GM18511 (cell line): ENCODE measurements around the gene KRTAP5-3.
"Not testable (repeated sequence)": the region's sequence is repeated elsewhere in the genome, so short reads cannot be mapped to it uniquely, and the experiment has no call there.

Source experiments
- ATAC-seq: cut with Tn5 transposase; IDR thresholded peaks from one replicate; pipeline ENCODE4 v1.9.1; 2021; ENCODE audit warnings: mild to moderate bottlenecking, moderate library complexity; ENCODE audit not compliant: unreplicated experiment

Gene KRTAP5-3

GRCh38 chr11:1608363-1608762 lies at the start of gene KRTAP5-3:
TSS of gene KRTAP5-3 (minus strand) at chr11:1608463. CDS start at chr11:1608385, 78 bp downstream.
- ATAC-seq: no peak

- ATAC-seq: no peak
Observed at GRCh38 chr11:1656670-1657069, 48.4 kb upstream of the KRTAP5-3 start.

- ATAC-seq: no peak
Observed at GRCh38 chr11:1656061-1656441, 47.8 kb upstream of the KRTAP5-3 start.

GRCh38 chr11:1655168-1656060 lies 47.2 kb upstream of the KRTAP5-3 start:
- no peak for ATAC-seq

GRCh38 chr11:1654388-1655167 lies 46.3 kb upstream of the KRTAP5-3 start:
- ATAC-seq: no peak

GRCh38 chr11:1653541-1654387 lies 45.5 kb upstream of the KRTAP5-3 start:
- ATAC-seq: no peak

GRCh38 chr11:1652771-1653540 lies 44.7 kb upstream of the KRTAP5-3 start:
- no peak for ATAC-seq

- no peak for ATAC-seq
Observed at GRCh38 chr11:1652442-1652770, 44.1 kb upstream of the KRTAP5-3 start.

- no peak for ATAC-seq
Observed at GRCh38 chr11:1652026-1652425, 43.8 kb upstream of the KRTAP5-3 start.

- no peak for ATAC-seq
Observed at GRCh38 chr11:1651411-1651980, 43.2 kb upstream of the KRTAP5-3 start.

- ATAC-seq: no peak
Observed at GRCh38 chr11:1650918-1651262, 42.6 kb upstream of the KRTAP5-3 start.

- ATAC-seq: no peak
Observed at GRCh38 chr11:1650034-1650917, 42.0 kb upstream of the KRTAP5-3 start.

GRCh38 chr11:1648653-1649420 lies 40.6 kb upstream of the KRTAP5-3 start:
- no peak for ATAC-seq

- no peak for ATAC-seq
Observed at GRCh38 chr11:1647901-1648652, 39.8 kb upstream of the KRTAP5-3 start.

- not testable (repeated sequence) for ATAC-seq
Observed at GRCh38 chr11:1646540-1646939, 38.3 kb upstream of the KRTAP5-3 start.

- ATAC-seq: no peak
Observed at GRCh38 chr11:1645357-1645821, 37.1 kb upstream of the KRTAP5-3 start.

GRCh38 chr11:1644601-1645356 lies 36.5 kb upstream of the KRTAP5-3 start:
- ATAC-seq: no peak
